NCI-H128 (cell line): ENCODE results near the gene JARID2.

Experiments
- DNase-seq: peaks from one replicate; lab custom pipeline; 2025; ENCODE audit not compliant: unreplicated experiment; lab: John Stamatoyannopoulos, UW

The JARID2 gene

GRCh38 chr6:15515226-15515625 lies 269.4 kb downstream of the JARID2 start:
- no peak for DNase-seq

- no peak for DNase-seq
Observed at GRCh38 chr6:15515660-15516375, 269.9 kb downstream of the JARID2 start.

DNA sequence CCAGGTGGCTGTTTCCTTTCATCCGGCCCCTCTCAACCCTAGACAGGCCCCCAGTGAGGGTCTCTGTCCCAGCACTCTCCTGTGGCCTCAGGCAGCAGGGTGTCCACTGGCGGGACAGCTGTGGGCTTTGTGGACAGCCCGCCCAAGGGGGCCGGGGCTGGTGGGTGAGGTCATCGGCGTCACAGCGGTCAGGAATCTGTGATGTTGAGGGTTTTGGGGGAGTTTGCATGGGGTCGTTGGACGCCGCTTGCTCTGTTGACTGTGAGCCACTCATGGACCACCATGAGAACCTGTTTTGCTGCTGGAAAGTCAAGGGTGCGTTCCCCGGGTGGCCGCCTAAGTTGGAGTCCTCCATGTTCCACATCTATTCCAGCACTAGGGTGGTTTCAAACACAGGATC lies 270.5 kb downstream of the JARID2 start:
- DNase-seq = no peak

DNA sequence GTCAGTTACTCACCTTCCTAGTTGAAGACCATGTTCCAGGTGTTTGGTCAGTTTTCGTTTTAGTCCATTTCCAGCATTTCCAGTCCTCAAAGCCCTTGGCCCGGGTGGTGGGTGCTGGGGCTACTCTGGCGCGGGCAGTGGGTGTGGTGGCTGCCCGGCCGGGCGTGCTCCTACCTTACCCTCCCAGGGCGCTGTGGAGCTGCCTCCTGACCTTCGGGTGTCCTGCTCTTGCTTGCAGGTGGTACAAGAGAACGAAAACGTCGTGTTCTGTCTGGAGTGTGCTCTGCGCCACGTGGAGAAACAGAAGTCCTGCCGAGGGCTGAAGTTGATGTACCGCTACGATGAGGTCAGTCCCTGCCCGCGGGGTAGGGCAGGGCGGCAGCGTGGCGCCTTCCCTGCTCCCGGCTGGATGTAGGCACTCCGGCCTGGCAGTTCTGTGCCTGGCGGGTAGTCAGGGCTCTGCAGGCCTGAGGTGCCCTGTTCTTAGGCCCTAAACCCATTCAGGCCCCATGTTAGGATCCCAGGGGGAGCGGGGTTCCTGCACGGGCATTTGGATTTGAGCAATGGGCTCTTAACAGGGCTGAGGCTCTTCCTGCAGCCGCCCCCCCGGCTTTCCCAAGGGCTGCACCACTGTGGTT lies 271.2 kb downstream of the JARID2 start:
- no peak for DNase-seq

- DNase-seq = no peak
Observed at GRCh38 chr6:15517600-15517999, 271.7 kb downstream of the JARID2 start.

DNA sequence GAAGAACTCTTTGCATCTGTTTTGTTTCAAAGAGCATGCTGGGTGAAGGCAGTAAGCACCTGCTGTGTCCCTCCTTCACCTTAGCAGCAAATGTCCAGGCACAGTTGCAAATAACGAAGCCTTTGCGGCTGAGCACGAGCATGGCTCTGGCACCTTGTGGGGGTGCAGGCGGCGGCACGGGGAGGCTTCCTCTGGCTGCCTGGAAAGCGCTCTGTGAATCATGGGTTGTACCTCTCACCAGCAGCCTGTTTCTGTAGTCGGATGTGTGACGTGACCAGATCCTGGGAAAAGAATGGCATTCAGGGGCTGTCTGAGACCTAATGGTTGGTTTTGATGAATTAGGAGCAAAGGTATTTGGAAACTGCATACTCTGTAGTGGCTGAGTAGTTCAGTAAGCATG lies 272.2 kb downstream of the JARID2 start:
- DNase-seq = no peak

DNA sequence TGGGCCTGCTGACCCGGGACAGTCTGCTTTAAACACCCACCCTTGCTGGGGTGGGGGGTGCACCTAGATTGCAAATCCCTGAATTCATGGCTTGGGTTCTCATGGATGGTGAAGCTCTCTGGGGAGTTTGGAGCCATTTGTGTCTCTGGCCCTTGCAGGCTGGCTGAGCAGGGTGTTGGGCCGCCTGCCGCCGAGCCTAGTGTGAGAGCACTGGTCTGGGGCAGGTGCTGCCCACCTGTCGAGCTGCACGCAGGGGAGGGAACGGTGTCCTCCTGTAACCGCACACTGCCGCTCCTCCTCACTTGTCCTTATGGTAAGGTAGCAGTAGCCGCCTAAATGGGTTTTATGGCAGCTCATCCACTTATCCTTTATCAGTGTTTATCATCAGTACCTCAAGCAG lies 273.0 kb downstream of the JARID2 start:
- no peak for DNase-seq

GRCh38 chr6:15519681-15520080 lies 273.8 kb downstream of the JARID2 start:
- no peak for DNase-seq

- DNase-seq = no peak
Observed at GRCh38 chr6:15520626-15521203, 274.8 kb downstream of the JARID2 start.

GRCh38 chr6:15521582-15521981 lies 275.7 kb downstream of the JARID2 start:
- no peak for DNase-seq

DNA sequence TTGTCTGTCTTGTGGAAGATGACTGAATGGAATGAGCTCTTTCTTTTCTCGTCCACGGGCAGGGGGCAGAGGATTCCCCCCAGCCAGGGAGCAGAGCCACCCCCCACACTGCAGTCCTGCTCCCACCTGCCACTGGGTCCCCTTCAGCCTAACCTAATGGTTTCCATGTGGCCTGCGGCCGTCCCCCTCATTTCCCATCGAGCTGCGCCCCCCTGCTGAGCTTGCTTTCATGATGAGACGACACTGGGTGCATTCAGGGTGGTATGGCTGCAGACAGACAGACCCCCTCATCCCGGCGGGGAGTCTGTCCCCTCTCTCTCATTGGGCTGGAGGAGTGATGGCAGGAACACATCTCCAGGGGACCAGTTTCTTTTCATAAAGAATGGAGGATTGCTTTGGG lies 276.2 kb downstream of the JARID2 start:
- no peak for DNase-seq

DNA sequence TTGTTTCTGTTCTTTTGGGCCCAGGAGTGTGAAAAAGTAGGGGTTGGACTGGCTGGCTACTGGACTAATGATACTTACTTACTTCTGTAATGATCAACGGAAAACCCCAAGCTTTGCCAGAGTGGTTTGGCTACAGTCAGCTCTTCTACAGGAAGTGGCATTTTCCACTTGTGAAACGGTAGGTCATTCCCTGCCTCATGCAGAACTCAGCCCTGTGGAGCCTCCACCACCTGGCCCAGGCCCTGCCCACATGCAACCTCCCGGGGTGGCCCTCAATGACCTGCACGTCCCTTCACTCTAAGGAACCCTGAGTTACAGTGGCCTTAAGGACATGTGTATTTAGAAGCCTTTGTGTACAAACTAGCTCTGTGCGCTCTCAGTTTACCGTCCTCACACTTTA lies 276.6 kb downstream of the JARID2 start:
- no peak for DNase-seq

DNA sequence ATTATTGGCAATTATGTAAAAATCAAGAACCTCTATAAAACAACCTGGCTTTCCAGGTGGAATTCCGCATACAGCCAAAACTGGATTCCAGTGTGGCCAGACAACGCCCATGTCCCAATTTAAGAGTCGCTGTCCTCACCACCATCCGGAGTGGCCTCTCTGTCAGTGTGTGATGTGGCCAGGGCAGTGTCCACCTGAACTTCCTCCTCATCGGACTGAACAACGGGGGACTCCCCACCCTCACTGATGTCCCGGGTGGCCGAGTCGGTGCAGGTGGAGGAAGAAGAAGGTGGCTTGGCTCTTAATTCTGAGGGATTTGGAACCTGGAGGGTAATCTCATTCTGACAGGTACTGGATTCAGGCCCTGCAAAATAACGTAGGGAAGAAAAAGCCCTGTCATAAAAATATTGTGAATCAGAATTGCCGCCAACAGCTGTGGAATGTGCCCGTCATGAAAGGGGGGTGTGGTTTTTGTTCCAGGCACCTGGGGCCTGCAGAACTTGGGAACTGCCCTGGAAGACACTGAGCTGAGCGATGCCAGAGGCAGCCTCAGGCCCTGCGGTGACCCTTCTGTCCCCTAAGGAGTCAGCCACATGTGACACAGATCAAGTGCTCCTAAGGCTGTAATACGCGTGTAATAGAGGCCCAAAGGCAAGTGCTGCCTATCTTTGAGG lies 277.1 kb downstream of the JARID2 start:
- no peak for DNase-seq

DNA sequence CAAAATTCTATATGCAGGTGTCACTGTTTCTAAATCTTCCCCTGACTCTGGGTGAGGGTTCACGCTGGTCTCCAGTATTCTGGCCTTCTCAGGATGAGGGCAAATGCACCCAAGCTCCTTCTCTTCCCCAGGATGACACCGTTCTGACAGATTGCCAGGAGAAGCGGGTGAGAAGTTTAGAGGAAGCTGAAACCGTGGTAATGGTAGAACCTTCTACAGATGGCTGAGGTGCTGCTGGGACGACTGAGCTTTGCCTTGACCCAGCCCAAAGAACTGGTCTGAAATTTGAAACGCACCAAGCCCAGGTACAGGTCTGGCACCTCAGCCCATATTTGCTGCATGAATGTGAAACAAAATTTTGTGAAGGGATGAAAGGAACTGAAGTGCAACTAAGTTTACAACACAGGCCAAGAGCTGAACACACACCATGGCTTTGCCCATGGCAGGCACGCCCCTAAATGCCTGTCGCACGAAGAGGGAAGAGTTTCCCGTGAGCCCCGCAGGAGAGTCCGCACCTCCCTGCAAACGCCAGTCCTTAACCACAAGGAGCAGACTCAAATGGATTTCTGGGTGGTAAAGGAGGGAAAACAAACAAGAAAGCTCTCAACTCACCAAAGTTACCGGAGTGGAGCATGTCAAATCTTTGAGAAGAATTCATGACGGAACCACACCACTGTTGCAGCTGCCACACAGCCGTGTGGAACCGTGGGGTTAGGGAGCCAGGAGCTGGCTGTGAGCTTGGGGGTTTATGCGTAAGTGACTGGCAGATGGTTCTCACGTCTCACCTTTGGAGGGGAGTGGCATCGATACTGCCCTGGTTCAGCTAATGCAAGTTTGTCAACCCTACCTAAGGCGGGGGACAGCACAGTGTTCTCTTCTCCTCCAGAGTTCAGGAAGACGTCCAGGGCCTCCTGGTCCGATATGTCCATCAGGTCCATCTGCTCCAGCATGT lies 278.1 kb downstream of the JARID2 start:
- no peak for DNase-seq

DNA sequence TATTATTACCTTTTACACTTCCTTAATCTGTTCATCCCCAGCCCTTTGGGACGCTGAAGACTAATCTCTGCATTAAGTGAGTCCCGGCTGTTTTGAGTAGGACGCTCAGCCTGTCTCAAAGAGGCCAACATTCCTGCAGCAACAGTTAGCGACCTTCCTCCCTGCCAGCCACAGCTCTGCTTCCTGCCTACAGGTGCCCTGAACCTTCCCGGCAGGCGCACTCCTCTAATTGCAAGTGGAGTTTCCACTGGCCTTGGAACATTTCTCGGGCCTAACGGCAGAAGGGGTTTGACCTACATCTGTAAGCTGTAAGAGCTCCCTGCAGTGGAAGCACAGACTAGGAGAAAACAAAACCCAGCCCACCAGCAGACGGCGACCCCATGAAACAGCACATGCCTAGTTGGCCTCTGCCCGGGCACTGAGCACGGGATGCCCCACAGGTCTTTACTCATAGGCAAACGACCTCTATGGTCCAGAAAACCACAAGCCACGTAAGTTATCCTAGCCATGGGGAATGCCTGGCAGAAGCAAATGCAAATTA lies 279.1 kb downstream of the JARID2 start:
- no peak for DNase-seq

DNA sequence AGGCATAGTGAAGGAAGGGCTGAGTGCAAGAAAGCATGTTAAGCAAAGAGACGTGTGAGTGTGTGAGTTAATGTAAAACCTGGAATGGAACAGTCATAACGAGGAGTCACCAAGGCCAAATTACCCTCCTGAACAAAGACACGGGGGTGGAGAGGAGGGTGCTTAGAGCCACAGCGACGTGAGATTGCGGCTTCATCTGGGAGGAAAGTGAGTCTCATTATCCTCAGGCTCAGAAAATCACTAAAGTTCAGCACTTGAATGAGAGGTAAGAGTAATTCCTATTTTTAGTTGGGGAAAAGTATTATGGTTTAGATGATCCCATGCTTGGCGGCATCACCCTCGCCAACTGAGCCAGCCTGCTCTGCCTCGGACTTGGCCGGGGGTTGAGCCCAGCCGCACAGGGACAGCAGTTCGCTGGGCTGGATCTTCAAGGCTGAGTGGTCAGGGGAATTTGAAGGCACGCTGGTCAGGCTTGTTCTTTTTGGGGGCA lies 280.4 kb downstream of the JARID2 start:
- DNase-seq = no peak

- no peak for DNase-seq
Observed at GRCh38 chr6:15527838-15528617, 282.2 kb downstream of the JARID2 start.

- no peak for DNase-seq
Observed at GRCh38 chr6:15528870-15529269, 283.0 kb downstream of the JARID2 start.

DNA sequence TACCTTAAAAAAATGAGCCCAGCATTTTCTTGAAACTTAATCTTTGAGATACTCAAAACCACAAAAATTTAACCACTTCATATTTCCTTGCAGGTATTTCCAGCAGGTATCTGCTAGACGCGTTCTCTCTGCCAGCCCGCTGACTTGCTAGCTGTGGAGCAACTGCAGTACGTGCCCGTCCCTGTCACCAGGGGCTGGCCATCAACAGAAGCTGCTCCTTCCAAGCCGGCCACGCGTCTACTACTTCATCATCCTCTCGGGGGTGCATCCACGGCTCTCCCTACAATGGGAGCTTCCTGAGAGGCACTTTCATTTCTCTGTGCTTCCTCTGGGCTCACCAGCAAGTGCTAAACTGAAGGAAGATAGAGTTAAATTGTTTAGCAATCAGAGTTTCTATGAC lies 284.5 kb downstream of the JARID2 start:
- no peak for DNase-seq

DNA sequence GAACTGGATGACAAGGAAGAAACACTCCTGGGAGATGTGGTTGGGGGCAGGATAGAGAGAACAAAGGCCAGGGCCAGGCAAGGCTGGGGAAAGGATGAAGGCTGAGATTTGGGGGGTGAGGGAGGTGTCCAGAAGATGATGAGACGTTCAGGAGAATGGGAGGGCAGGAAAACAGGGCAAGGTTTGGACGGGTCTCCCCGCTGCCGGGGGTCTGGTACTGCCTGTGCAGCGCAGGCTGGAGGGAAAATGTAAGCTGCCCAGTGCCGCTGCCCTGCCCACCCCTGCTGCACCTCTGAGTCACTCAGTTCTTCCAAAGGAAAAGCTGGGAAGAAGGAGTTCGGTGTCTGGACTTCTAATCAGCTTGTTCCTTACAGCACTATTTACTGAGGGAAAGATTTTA lies 286.1 kb downstream of the JARID2 start:
- DNase-seq = no peak
